WTC11 (cell line): ENCODE results near the gene CTNNA1.

ENCODE experiments used
- CREB1 ChIP-seq: sonication (generic); formaldehyde crosslinking; IDR thresholded peaks from 2 replicates; pipeline ENCODE4 v1.8.0; 2023; ENCODE audit warnings: mild to moderate bottlenecking, missing genetic modification reagents
- CTCF ChIP-seq: fragments of 200-600 bp; IDR thresholded peaks from 2 replicates; pipeline ENCODE4 v1.8.0; 2022; ENCODE audit warnings: antibody characterized with exemption
- FOXP1 ChIP-seq: sonication (generic); formaldehyde crosslinking; IDR thresholded peaks from 2 replicates; pipeline ENCODE4 v1.8.0; 2022; ENCODE audit warnings: missing genetic modification reagents, mild to moderate bottlenecking, moderate library complexity, borderline replicate concordance
- IRF2 ChIP-seq: sonication (generic); formaldehyde crosslinking; IDR thresholded peaks from 2 replicates; pipeline ENCODE4 v1.8.0; 2022; ENCODE audit warnings: low read depth, missing genetic modification reagents, borderline replicate concordance
- PREB ChIP-seq: sonication (generic); formaldehyde crosslinking; IDR thresholded peaks from 2 replicates; pipeline ENCODE4 v1.8.1; 2022; ENCODE audit warnings: mild to moderate bottlenecking, missing genetic modification reagents, moderate library complexity, borderline replicate concordance
- ZNF121 ChIP-seq: sonication (generic); formaldehyde crosslinking; IDR thresholded peaks from 2 replicates; pipeline ENCODE4 v1.8.0; 2023; ENCODE audit warnings: missing genetic modification reagents
- TF ChIP-seq, protein P1 (sequence below): sonication (generic); formaldehyde crosslinking; IDR thresholded peaks from 2 replicates; pipeline ENCODE4 v1.8.1; 2022; ENCODE audit warnings: low read depth, mild to moderate bottlenecking, moderate library complexity, missing genetic modification reagents, borderline replicate concordance
- TF ChIP-seq, protein P2 (sequence below): sonication (generic); formaldehyde crosslinking; IDR thresholded peaks from 2 replicates; pipeline ENCODE4 v1.8.1; 2023; ENCODE audit warnings: mild to moderate bottlenecking, missing genetic modification reagents
- TF ChIP-seq, protein P3 (sequence below): sonication (generic); formaldehyde crosslinking; IDR thresholded peaks from 2 replicates; pipeline ENCODE4 v1.8.1; 2022; ENCODE audit warnings: mild to moderate bottlenecking, moderate library complexity, missing genetic modification reagents
- TF ChIP-seq, protein P4 (sequence below): sonication (generic); formaldehyde crosslinking; IDR thresholded peaks from 2 replicates; pipeline ENCODE4 v1.8.1; 2022; ENCODE audit warnings: low read depth, missing genetic modification reagents, borderline replicate concordance
- TF ChIP-seq, protein P5 (sequence below): sonication (generic); formaldehyde crosslinking; IDR thresholded peaks from 2 replicates; pipeline ENCODE4 v1.8.0; 2023; ENCODE audit warnings: missing genetic modification reagents

GRCh38 chr5:138898742-138899141, 145.5 kb downstream of the CTNNA1 start:
- TF ChIP-seq, protein P1, sequence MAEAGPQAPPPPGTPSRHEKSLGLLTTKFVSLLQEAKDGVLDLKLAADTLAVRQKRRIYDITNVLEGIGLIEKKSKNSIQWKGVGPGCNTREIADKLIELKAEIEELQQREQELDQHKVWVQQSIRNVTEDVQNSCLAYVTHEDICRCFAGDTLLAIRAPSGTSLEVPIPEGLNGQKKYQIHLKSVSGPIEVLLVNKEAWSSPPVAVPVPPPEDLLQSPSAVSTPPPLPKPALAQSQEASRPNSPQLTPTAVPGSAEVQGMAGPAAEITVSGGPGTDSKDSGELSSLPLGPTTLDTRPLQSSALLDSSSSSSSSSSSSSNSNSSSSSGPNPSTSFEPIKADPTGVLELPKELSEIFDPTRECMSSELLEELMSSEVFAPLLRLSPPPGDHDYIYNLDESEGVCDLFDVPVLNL: no peak
- TF ChIP-seq CTCF (no peak), IRF2 (no peak), ZNF121 (CRISPR knock-in tag) (no peak), FOXP1 (CRISPR knock-in tag) (no peak), CREB1 (CRISPR knock-in tag) (no peak), PREB (CRISPR knock-in tag) (no peak)
- TF ChIP-seq, protein P2, sequence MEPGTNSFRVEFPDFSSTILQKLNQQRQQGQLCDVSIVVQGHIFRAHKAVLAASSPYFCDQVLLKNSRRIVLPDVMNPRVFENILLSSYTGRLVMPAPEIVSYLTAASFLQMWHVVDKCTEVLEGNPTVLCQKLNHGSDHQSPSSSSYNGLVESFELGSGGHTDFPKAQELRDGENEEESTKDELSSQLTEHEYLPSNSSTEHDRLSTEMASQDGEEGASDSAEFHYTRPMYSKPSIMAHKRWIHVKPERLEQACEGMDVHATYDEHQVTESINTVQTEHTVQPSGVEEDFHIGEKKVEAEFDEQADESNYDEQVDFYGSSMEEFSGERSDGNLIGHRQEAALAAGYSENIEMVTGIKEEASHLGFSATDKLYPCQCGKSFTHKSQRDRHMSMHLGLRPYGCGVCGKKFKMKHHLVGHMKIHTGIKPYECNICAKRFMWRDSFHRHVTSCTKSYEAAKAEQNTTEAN (CRISPR knock-in tag): no peak
- TF ChIP-seq, protein P3, sequence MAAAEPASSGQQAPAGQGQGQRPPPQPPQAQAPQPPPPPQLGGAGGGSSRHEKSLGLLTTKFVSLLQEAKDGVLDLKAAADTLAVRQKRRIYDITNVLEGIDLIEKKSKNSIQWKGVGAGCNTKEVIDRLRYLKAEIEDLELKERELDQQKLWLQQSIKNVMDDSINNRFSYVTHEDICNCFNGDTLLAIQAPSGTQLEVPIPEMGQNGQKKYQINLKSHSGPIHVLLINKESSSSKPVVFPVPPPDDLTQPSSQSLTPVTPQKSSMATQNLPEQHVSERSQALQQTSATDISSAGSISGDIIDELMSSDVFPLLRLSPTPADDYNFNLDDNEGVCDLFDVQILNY (CRISPR knock-in tag): no peak
- TF ChIP-seq, protein P4, sequence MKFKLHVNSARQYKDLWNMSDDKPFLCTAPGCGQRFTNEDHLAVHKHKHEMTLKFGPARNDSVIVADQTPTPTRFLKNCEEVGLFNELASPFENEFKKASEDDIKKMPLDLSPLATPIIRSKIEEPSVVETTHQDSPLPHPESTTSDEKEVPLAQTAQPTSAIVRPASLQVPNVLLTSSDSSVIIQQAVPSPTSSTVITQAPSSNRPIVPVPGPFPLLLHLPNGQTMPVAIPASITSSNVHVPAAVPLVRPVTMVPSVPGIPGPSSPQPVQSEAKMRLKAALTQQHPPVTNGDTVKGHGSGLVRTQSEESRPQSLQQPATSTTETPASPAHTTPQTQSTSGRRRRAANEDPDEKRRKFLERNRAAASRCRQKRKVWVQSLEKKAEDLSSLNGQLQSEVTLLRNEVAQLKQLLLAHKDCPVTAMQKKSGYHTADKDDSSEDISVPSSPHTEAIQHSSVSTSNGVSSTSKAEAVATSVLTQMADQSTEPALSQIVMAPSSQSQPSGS (CRISPR knock-in tag): no peak
- TF ChIP-seq, protein P5, sequence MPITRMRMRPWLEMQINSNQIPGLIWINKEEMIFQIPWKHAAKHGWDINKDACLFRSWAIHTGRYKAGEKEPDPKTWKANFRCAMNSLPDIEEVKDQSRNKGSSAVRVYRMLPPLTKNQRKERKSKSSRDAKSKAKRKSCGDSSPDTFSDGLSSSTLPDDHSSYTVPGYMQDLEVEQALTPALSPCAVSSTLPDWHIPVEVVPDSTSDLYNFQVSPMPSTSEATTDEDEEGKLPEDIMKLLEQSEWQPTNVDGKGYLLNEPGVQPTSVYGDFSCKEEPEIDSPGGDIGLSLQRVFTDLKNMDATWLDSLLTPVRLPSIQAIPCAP (CRISPR knock-in tag): no peak
